NCI-H2029 (cell line): ENCODE measurements around the gene PCYOX1L.
A peak's percentile ranks its signal among the peaks of the same experiment; 100 is the strongest.

Experiments
- DNase-seq: peaks from one replicate; lab custom pipeline; 2025; lab: John Stamatoyannopoulos, UW

PCYOX1L gene

DNA sequence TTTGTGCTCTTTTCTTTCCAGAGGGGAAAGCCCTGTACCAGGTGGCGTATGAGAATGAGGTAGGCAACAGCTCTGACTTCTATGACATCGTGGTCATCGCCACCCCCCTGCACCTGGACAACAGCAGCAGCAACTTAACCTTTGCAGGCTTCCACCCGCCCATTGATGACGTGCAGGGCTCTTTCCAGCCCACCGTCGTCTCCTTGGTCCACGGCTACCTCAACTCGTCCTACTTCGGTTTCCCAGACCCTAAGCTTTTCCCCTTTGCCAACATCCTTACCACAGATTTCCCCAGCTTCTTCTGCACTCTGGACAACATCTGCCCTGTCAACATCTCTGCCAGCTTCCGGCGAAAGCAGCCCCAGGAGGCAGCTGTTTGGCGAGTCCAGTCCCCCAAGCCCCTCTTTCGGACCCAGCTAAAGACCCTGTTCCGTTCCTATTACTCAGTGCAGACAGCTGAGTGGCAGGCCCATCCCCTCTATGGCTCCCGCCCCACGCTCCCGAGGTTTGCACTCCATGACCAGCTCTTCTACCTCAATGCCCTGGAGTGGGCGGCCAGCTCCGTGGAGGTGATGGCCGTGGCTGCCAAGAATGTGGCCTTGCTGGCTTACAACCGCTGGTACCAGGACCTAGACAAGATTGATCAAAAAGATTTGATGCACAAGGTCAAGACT, 10.3 kb downstream of the PCYOX1L start:
- DNase-seq = no peak

DNA sequence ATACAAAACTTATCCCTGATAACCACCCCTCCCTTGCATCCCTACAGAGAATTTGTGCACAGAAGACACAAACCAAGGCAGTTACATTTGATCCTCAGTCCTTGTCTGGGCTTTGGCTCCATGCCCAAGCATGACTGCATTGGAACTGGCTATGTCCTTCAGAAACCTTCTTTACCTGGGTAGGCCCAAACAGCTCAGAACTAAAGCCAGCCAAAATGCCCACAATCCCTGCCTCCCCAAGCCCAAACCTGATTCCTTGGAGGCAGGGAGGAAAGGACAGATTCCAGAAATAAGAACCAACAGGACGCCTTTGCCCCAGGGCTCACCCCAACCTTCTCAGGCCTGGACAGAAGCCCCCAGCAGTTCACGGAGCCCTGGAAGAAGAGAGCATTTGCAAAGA, 13.0 kb downstream of the PCYOX1L start:
- peak; percentile 44 for DNase-seq

DNA sequence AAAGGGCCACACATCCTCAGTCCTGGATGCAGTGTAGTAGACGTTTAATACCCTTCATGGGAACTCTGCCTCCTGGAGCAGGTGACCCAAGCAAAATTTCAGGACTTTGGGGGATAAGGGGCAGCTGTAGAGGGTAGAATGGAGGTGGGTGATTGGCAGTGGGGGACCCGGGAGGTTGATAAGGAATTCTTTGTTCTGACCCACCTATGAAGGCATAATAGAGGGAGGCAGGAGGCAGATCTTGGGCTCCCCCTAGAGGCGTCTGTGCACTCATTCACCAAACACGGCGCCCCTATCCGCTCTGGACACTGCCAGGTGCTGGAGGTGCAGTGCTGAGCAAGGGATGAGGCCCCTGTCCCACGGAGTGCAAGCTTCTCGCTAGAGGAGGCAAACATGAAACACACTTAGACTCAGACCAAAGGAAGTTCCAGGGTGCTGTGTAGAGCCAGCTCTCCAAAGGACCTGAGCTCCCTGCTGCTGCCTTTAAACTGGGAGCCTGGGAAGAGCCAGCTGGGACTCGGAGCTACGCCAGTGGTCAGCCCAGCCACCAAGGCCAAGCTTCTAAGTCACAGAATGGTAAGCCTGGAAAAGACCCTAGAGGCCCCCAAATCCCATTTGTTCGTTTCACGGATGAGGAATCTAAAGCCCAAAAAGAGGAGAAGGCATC, 13.6 kb downstream of the PCYOX1L start:
- peak; percentile 60 for DNase-seq

DNA sequence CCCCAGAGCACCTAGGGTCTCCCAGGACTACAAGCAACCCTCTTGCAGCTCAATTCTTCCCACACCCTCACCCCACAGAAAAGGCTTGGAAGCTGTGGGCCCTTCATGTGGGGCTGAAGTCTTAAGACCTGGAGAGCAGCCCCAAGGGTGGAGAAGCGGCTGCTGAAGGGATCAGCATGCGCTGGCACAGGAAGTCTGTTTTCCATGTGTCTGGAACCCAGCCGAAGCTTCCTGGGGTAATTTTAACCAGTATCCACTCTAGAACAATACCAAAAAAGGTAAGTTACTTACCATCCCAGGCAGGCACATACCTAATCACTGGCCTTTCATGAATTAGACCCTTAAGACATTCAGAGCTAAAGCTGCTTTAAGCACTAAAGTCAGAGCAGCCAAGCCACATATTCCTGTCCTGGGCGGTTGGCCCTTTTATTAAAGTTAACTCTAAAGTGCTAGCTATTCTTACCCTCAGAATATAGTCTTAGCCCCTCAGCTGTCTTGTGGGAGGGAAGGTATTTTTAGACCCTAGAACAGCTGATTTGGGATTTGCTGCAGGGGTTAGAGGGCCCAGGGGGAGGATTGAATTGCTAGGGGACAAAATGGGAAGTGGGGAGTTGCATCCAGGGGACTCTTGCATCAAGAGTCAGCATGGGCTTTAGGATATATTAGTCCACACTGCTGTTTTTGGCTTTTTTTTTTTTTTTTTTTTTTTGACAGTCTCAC, 14.4 kb downstream of the PCYOX1L start:
- DNase-seq = no peak

DNA sequence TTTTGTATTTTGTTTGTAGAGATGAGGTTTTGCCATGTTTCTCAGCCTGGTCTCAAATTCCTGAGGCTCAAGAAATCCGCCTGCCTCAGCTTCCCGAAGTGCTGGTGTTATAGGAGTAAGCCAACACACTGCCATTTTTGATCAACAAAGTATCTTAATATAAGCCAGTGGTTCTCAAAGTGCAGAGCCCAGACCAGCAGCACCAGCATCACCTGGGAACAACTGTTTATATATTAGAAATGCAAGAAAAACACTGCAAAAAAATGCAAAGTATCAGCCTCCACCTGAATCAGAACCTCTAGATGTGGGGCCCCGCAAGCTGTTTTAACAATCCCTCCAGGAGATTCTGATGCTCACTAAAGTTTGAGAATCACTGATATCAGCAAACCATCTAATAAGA, 15.1 kb downstream of the PCYOX1L start:
- DNase-seq = no peak

DNA sequence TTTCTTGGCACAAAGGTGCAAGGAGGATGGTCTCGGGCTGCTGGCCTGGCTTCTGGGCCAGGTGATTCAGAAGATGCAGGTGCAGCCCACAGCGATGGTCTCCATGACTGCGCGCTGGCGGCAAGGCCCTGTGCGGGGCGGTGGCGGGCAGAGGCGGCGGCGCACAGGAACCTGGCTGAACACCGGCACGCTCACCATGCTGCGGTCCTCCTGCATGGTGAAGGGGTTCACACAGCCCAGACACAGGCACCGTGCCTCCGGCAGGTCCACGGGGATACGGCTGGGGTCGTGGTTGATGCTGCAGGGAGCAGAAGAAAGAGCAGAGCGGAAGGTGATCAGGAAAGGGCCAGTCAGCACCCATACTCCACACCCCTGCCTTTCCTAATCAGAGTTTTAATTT, 16.5 kb downstream of the PCYOX1L start:
- DNase-seq = no peak

DNA sequence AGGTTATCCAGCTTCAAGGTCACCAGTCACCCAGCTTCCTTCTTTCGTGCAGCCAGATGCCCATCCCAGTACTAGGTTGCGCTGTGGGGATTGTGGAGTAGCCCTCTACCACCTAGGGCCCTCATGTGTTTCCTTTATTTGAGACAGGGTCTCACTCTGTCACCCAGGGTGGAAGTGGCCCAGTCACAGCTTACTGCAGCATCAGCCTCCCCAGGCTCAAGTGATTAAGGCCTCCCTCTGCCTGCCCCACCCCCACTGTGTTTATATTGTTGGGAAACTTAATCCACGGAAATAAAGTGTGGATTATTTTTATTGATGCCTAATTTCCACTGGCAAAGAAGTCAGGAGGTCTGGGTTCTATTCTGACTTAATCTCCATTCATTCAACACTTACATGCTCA, 17.0 kb downstream of the PCYOX1L start:
- no peak for DNase-seq

DNA sequence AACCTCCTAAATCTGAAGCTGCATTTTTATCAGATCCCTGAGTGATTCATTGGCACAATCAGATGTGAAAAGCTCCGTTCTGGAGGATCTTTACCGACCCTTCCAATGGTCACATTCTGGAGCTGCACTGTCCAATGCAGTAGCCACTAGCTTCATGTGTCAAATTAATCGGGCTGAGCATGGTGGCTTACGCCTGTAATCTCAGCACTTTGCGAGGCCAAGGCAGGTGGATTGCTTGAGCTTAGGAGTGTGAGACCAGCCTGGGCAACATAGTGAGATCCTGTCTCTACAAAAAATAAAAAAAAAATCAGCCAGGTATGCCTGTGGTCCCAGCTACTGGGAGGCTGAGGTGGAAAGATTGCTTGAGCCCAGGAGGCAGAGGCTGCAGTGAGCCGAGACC, 17.6 kb downstream of the PCYOX1L start:
- DNase-seq = no peak

DNA sequence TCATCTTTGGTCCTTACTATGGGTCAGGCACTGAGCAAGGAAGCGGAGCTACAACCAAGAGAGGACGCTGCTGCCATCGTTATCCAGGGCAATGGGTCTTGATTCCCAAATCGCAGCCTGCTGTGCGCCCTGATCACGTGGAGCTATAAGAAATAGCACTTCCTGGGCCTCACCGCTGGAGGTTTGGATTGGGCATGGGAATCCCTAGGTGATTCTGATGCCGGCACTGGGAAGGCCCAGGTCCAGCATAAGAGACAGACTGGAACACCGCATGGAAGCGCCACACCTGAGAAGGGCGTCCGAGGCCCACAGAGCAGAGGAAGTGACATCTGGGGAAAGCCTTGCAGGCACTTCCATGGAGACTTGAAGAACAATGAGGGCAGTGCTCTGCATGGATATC, 18.3 kb downstream of the PCYOX1L start:
- no peak for DNase-seq

DNA sequence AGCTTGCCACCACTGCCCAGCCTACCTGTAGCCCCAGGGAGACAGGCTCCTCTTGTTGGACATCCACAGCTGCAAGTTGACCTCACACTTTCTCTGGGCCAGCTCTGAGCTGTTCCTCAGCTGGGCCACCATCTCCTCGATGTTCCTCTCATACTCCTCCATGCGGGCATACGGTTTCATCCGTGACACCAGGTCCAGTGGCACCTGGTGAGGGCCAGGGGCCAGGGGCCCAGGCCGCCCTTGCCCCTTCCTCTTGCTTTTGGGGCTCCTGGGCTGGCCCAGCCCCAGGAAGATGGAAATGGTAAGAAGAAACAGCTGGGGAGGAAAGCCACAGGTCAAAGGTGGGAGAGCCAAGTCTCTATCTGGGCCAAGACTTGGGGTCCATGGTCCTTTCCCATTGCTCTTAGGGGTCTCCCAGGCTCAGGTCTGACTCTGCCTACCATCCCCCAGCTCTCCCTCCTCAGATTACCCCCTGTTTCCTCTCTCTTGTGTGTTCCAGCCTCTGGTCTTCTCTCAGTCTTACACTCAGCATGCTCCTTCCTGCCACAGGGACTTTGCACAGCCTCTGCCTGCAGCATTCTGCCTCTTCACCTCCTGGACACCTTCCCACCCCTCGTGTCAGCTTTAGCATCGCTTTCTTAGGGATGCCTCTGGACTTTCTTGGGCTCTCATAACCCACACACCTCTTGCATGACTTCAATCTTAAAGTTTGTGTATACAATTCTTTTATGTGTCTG, 19.0 kb downstream of the PCYOX1L start:
- DNase-seq = no peak

DNA sequence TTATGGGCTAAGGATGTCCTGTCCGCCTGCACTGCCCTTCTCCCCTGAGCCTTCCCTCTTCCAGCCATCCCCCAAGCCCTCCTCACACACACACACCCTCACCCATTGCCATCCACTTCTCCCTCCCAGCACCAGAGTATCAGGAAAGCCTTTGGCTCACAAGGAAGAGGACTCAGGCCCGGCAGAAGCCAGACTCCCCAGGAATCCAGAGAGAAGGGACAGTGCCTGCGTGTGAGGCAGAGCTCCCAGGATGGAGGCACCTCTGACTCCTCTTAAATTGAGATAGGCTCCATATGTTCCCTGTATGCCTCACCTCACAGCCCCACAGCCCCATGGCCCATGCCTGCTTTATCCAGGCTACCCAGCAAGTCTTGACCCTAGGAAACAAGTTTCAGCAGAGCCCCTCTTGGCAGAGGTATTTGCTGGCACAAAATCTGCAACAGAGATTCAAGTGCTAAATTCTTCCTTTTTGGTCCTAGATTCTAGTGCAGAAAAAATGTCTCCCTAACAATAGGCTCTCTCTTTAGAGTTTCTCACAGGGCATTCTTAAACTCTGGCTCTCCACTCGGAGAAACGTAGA, 20.5 kb downstream of the PCYOX1L start:
- DNase-seq = no peak

DNA sequence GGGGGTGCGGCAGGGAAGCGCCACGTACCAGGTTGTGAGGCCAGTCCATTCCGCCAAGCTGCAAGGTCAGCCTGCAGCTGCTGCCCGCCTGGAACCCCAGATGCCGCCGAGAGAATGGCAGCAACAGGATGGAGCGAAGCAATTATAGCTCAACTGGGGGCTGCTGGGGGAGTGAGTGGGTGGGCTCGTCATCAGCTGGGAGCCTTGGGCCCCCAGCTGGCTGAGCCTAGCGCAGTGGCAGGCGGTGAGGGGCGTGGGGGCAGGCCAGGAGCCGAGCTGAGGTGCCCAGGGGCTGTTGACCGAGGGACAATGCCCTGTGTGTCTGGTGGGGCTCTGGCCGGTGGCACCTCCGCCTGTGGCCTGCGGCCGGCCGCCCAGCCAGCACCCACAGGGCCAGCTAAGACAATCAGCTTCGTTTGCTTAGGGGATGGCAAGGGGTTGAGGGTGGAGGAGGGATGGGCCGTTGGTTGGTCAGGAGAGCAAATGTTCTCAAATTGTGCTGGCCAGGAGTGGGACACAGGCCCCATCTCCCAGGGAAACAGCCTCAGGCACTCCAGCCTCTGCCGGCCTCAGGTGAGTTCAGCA, 21.4 kb downstream of the PCYOX1L start, which contains the start of gene IL17B:
Gene IL17B, minus strand, starts transcription at position 116 of the 585 bp plus-strand sequence. Its CDS starts 67 bp downstream, at position 49.
- DNase-seq = no peak

DNA sequence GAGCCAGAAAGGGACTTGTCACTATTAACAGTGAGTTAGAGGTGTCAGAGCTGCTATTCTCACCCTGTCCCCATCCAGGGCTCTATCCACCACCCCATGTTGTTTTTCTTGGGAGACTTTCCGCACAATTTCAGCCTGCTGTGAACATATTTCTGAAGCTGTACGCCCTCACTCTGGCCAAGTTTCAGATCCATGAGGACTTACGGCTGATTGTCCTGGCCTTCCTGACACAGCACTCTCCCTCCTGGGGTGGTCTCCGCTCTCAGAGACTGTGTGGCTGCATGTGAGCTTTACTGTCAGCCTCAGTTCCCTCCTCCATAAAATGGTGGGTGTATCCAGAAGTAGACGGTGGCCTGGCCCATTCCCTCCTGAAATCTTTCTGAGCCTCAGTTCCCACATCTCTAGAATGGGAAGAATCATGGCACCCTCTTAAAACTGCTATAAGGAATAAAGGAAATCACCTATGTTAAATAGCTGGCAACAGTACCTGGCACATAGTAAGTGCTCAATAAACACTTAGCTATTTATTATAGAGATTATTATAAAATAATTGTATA, 22.1 kb downstream of the PCYOX1L start:
- DNase-seq = no peak

DNA sequence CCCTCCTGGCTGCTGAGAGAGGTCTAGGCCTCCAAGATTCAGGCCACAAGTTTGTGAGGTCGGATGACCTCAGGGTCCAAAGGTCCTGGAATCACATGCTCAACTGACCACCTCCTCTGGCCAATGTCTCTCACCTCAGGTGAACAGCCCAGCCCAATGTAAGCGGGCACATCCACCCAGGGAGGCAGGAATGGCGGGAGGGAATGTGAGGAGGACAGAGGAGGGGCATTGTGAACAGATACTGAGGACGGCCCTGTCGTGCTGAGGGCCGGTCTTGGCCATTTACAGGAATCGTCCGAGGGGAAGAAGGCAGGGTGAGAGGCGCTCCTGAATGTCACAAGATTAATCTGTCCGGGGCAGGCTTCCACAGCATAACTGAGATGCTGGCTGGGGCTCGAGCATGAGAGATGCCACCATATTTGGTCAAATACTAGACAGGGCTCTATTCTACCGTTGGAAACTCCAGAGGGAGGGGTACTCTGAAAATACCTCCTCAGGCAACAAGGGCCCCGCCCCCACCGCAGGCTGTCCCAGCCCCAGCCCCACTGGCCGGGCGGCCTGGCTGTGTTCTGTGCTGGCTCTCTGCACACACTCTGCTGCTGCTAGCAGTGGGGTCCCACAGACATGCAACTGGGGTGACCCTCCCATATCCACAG, 22.7 kb downstream of the PCYOX1L start:
- DNase-seq = no peak

DNA sequence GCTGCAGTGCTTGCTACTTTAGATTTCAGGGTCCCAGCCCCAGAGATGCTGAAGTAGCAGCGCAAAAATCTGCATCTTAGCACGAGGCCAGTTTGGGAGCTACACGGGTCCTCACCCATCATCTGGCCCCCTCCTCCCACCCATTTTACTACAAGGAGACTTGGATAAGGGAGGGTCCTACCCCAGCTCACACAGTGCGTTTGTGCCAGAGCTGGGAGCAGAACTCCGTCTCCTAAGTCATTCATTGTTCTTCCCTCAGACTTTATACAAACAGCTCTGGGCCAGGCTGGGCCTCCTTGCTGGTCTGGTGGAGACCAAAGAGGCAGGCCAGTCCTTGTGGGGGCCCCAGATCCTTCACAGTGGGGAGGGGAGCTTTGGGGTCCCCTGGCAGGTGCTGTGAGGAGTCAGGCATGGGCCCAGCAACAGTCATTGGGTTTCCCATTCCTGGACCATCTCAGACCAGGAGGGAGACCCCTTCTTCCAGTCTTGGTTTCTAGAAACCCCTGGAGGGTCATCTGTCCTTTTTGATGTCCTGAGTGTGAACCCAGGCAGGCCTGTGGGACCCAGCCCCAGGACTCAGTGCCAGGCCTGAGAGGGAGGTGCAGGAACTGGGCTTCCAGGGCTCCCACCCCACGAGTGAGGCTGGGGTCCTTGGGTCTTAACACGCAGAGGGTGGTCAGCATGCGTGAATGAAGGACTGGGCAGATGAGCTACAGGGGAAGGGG, 23.6 kb downstream of the PCYOX1L start:
- no peak for DNase-seq

DNA sequence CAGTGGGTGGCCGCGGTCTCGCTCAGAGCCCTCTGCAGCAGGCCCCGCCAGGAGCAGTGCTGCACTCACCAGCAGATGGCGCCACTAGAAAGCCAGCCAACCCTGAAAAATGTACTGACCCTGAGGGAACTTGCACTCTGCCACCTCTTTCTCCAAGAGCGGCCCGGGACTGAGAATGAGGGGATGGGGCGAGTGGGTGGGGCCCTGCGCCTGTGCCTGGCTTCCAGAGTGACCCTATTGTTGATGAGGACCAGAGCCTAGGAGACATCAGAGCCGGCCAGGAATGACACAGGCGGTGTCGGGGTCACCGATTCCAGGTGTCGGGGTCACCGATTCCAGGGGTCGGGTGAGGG, 24.1 kb downstream of the PCYOX1L start:
- peak; percentile 19 for DNase-seq

DNA sequence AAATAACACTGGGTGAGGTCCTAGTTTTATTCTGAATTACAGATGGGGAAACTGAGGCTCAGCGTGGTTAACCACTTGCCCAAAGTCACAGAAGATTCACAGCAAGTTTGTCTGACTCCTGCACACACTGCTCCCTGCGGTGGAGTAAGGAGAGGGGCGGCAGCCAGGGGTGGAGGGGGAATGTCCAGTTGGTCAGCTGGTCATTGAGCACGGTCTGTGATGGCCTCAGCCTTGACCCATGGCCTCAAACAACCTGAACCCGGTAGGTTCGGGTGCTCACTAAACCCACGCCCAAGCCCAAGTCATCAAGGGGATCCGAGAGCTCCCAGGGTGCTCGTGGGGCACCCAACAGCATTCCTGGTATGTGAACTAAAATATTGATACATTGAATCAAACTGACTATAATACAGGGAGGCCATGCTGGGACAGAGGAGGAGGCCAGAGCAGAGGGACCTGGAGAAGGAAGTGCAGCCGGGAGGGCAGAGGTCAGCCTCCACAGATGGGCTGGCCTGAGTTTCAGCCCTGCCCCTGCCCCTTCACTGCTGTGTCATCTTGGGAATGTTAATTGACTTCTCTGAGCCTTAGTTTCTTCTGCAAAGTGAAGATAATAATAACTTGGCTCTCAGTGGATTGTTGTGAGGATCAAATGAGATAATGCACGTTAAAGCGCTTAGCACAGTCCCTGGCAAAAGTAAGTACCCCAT, 24.8 kb downstream of the PCYOX1L start:
- DNase-seq = no peak

DNA sequence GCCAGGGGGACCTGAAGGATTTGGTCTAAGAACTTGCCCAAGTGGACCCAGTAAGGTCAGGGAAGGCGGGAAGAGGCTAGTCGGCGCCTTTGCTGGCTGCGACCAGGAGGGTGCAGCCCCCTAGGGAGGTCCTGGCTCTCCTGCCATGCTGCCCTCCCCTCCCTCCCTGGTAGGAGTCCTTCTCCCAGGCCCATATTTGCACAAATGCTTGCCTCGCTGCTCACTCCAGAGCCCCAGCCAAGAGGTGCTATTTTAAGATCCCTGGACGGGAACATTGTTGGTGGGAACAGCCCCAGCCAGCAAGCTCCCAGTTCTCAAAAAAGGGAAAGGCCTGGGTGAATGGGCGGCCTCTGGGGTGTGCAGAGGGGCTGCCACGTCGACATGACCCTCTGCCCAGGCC, 25.6 kb downstream of the PCYOX1L start:
- DNase-seq = no peak

DNA sequence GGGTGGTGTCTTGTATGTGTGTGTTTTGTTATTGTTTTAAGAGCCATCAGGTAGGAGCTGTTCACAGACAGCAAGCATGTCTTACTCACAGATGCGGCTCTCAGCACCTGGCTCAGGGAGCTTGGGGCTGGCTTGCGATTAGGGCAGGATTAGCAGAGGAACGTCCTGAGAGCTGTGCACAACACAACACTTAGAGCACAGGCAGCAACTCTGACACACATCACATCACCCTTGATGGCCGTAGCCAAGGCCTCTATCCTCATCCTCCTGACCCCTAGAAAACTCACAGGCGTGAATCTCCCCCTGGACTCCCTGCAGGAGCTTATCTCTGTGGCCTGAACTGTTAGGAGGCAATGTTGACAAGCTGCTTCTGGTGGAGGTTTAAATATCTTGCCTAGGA, 28.3 kb downstream of the PCYOX1L start:
- DNase-seq = no peak
